HepG2 (cell line): ENCODE results near the gene CREBZF. TPM values are rescaled to one million over a fixed set of nuclear protein-coding genes. Genes with fewer than 3 reads are reported as not detected.

Source experiments
- ADNP ChIP-seq: sonication (generic); formaldehyde crosslinking; IDR thresholded peaks from 2 replicates; pipeline ENCODE4 v1.4.0; 2020; ENCODE audit warnings: missing genetic modification reagents
- BHLHE40 ChIP-seq: IDR thresholded peaks from 2 replicates; pipeline ENCODE4 v1.6.1; 2011; ENCODE audit warnings: low read length, improper control_type of control experiment
- CHCHD3 ChIP-seq: sonication (generic); formaldehyde crosslinking; IDR thresholded peaks from 2 replicates; pipeline ENCODE4 v1.8.0; 2022; ENCODE audit warnings: mild to moderate bottlenecking, missing genetic modification reagents, moderate library complexity
- CTCF ChIP-seq: sonication (generic); formaldehyde crosslinking; IDR thresholded peaks from 2 replicates; pipeline ENCODE4 v1.5.0; 2020; ENCODE audit warnings: mild to moderate bottlenecking, missing genetic modification reagents, moderate library complexity
- ISL2 ChIP-seq: sonication (generic); formaldehyde crosslinking; IDR thresholded peaks from 2 replicates; pipeline ENCODE4 v1.5.0; 2020; ENCODE audit warnings: missing genetic modification reagents
- ISX ChIP-seq: sonication (generic); formaldehyde crosslinking; conservative IDR thresholded peaks from 2 replicates; pipeline ENCODE4 v1.5.0; 2020; ENCODE audit warnings: missing genetic modification reagents
- KDM4B ChIP-seq: sonication (generic); formaldehyde crosslinking; IDR thresholded peaks from 2 replicates; pipeline ENCODE4 v1.4.0; 2020; ENCODE audit warnings: missing genetic modification reagents
- MAFG ChIP-seq: sonication (generic); formaldehyde crosslinking; IDR thresholded peaks from 2 replicates; pipeline ENCODE4 v1.5.1; 2020; ENCODE audit warnings: mild to moderate bottlenecking, missing genetic modification reagents
- MAZ ChIP-seq, 2 experiments: sonication (generic) in 1 of 2; formaldehyde crosslinking in 1 of 2; IDR thresholded peaks; 2 replicates each; pipeline versions ENCODE4 v1.5.0 to v1.6.1; 2012 to 2020; ENCODE audit warnings: low read depth in 2 of 2, mild to moderate bottlenecking in 2 of 2, borderline replicate concordance in 1 of 2, improper control_type of control experiment in 1 of 2, low read length in 1 of 2, missing genetic modification reagents in 1 of 2, moderate library complexity in 1 of 2
- NFRKB ChIP-seq: fragments of 450-650 bp; IDR thresholded peaks from 2 replicates; pipeline ENCODE4 v1.6.1; 2017
- PBX2 ChIP-seq: IDR thresholded peaks from 2 replicates; pipeline ENCODE4 v1.6.1; 2016; ENCODE audit warnings: control low read depth
- RXRA ChIP-seq: sonication (generic); formaldehyde crosslinking; IDR thresholded peaks from 2 replicates; pipeline ENCODE4 v1.5.1; 2020; ENCODE audit warnings: missing genetic modification reagents
- SIN3B ChIP-seq: fragments of 150-350 bp; IDR thresholded peaks from 2 replicates; pipeline ENCODE4 v1.6.1; 2014; ENCODE audit warnings: low read length
- TGIF2 ChIP-seq: IDR thresholded peaks from 2 replicates; pipeline ENCODE4 v1.6.1; 2016; ENCODE audit warnings: control low read depth, missing compliant biosample characterization
- TRIM24 ChIP-seq: sonication (generic); formaldehyde crosslinking; IDR thresholded peaks from 2 replicates; pipeline ENCODE4 v1.8.0; 2022; ENCODE audit warnings: mild to moderate bottlenecking, missing genetic modification reagents
- ZKSCAN1 ChIP-seq: fragments of 150-350 bp; IDR thresholded peaks from 2 replicates; pipeline ENCODE4 v1.6.1; 2014; ENCODE audit warnings: low read length
- ZMYM4 ChIP-seq: sonication (generic); formaldehyde crosslinking; IDR thresholded peaks from 2 replicates; pipeline ENCODE4 v1.8.1; 2023; ENCODE audit warnings: mild to moderate bottlenecking, missing genetic modification reagents
- ZNF20 ChIP-seq: sonication (generic); formaldehyde crosslinking; IDR thresholded peaks from 2 replicates; pipeline ENCODE4 v1.4.0; 2020; ENCODE audit warnings: mild to moderate bottlenecking, moderate library complexity, missing genetic modification reagents
- ZNF260 ChIP-seq: sonication (generic); formaldehyde crosslinking; IDR thresholded peaks from 2 replicates; pipeline ENCODE4 v1.4.0; 2020; ENCODE audit warnings: missing genetic modification reagents, low read depth, mild to moderate bottlenecking, borderline replicate concordance
- ZNF263 ChIP-seq: sonication (generic); formaldehyde crosslinking; IDR thresholded peaks from 2 replicates; pipeline ENCODE4 v1.4.0; 2020; ENCODE audit warnings: missing genetic modification reagents
- ZNF564 ChIP-seq: sonication (generic); formaldehyde crosslinking; IDR thresholded peaks from 2 replicates; pipeline ENCODE4 v1.8.1; 2023; ENCODE audit warnings: mild to moderate bottlenecking, missing genetic modification reagents
- ZNF570 ChIP-seq: sonication (generic); formaldehyde crosslinking; IDR thresholded peaks from 2 replicates; pipeline ENCODE4 v1.4.0; 2020; ENCODE audit warnings: mild to moderate bottlenecking, missing genetic modification reagents, borderline replicate concordance
- ZNF644 ChIP-seq: IDR thresholded peaks from 2 replicates; pipeline ENCODE4 v1.6.1; 2016; ENCODE audit warnings: low read depth
- ZNF777 ChIP-seq: sonication (generic); formaldehyde crosslinking; IDR thresholded peaks from 2 replicates; pipeline ENCODE4 v1.4.0; 2020; ENCODE audit warnings: missing genetic modification reagents
- ZNF792 ChIP-seq: IDR thresholded peaks from 2 replicates; pipeline ENCODE4 v1.6.1; 2016
- polyA plus RNA-seq, 8 experiments: library from polyadenylated mRNA; depleted of rRNA in 3 of 8; stranded (reverse) in 7 of 8; unstranded in 1 of 8; fragments of >200 nt; fragmentation: Illumina TruSeq in 4 of 8; extraction: Trizol in 4 of 8; gene quantifications; 2 replicates each; pipeline versions ENCODE4 v1.2.1 to v1.2.3, GENCODE V29; 2011 to 2016; ENCODE audit warnings: low read depth in 4 of 8, missing spikeins in 1 of 8, mixed read lengths in 1 of 8; ENCODE audit not compliant: insufficient read depth in 1 of 8
- total RNA-seq, 5 experiments: library from RNA; depleted of rRNA; stranded (reverse); fragments of >200 nt; fragmentation: Illumina TruSeq; extraction: Trizol; gene quantifications; 2 replicates each; pipeline ENCODE4 v1.2.3, GENCODE V29; 2016; ENCODE audit warnings: low read depth in 1 of 5
- TF ChIP-seq, protein P1 (sequence below): sonication (generic); formaldehyde crosslinking; IDR thresholded peaks from 2 replicates; pipeline ENCODE4 v1.8.0; 2022; ENCODE audit warnings: mild to moderate bottlenecking, missing genetic modification reagents
- TF ChIP-seq, protein P2 (sequence below): sonication (generic); formaldehyde crosslinking; IDR thresholded peaks from 2 replicates; pipeline ENCODE4 v1.8.1; 2023; ENCODE audit warnings: mild to moderate bottlenecking, missing genetic modification reagents

CREBZF gene
- total and polyA plus RNA-seq, 2 of the 13 experiments (the other 11 are each of a cell fraction or from before 2014, with no cell fraction given) = 30.6 to 43.1 TPM

DNA sequence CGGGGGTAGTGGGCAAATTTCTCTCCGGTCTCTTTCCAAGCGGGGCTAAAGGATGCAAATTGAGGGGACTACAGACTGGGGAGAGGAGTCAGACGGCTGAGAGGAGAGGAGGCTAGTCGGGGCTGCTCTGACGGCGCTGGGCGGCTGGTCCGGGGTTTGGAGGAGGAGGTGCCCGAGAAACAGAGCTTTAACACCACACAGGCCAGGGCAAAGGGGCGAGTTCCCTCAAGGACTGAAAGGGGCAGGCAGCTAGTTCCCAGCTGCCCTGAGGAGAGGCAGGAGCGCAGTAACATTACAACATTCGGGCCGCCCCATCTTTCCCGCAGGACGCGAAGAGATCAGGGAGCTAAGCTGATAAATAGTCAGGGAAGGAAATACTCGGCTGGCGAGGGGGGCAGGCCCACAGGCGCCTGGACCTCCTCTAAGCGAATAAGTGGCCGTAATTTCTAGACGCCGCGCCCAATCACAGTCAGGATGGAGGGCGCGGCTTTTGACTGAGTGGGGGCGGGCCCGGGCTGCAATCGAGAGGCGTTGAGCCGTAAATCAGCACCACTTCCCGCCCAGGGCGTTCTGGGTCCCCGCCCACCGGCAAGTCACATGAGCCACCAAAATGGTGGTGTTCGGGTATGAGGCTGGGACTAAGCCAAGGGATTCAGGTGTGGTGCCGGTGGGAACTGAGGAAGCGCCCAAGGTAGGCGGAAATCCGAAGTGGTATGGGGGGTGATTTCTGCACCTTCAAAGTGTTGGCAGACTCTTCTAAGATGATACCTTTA is 36.7 kb downstream of the CREBZF start, which contains the start of gene TMEM126B (continued):
- TF ChIP-seq, protein P1, sequence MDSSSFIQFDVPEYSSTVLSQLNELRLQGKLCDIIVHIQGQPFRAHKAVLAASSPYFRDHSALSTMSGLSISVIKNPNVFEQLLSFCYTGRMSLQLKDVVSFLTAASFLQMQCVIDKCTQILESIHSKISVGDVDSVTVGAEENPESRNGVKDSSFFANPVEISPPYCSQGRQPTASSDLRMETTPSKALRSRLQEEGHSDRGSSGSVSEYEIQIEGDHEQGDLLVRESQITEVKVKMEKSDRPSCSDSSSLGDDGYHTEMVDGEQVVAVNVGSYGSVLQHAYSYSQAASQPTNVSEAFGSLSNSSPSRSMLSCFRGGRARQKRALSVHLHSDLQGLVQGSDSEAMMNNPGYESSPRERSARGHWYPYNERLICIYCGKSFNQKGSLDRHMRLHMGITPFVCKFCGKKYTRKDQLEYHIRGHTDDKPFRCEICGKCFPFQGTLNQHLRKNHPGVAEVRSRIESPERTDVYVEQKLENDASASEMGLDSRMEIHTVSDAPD (CRISPR knock-in tag) = 0 out of 2 replicates have a peak, but pooled peaks have one; percentile 41
- TF ChIP-seq ZNF564 (CRISPR knock-in tag) (peak; percentile 4; the same call in 1 of the 2 replicates), ISX (no peak), ZMYM4 (CRISPR knock-in tag) (peak; percentile 87), MAFG (CRISPR knock-in tag) (no peak), BHLHE40 (peak; percentile 24; the same call in 1 of the 2 replicates), ISL2 (peak; percentile 48), ZNF644 (CRISPR knock-in tag) (peak; percentile 84), ADNP (CRISPR knock-in tag) (no peak), ZNF570 (CRISPR knock-in tag) (no peak), ZNF792 (peak; percentile 16), TRIM24 (CRISPR knock-in tag) (no peak), PBX2 (peak; percentile 56), NFRKB (no peak), SIN3B (peak; percentile 81), ZNF260 (CRISPR knock-in tag) (no peak), ZNF777 (peak; percentile 77), KDM4B (CRISPR knock-in tag) (no peak; the same call in 1 of the 2 replicates), RXRA (CRISPR knock-in tag) (peak; percentile 48; the same call in 1 of the 2 replicates), TGIF2 (CRISPR knock-in tag) (no peak), ZNF20 (CRISPR knock-in tag) (no peak), CTCF (CRISPR knock-in tag) (no peak; the same call in 1 of the 2 replicates), CHCHD3 (no peak), MAZ (IDR thresholded peaks at IDR 0.05; ENCODE audit: borderline replicate concordance, low read depth, low read length) (peak; percentile 93; the same call in 1 of the 2 replicates), MAZ (CRISPR knock-in tag; IDR thresholded peaks at IDR 0.05; ENCODE audit: low read depth) (peak; percentile 85), ZKSCAN1 (no peak), ZNF263 (CRISPR knock-in tag) (no peak)
- TF ChIP-seq, protein P2, sequence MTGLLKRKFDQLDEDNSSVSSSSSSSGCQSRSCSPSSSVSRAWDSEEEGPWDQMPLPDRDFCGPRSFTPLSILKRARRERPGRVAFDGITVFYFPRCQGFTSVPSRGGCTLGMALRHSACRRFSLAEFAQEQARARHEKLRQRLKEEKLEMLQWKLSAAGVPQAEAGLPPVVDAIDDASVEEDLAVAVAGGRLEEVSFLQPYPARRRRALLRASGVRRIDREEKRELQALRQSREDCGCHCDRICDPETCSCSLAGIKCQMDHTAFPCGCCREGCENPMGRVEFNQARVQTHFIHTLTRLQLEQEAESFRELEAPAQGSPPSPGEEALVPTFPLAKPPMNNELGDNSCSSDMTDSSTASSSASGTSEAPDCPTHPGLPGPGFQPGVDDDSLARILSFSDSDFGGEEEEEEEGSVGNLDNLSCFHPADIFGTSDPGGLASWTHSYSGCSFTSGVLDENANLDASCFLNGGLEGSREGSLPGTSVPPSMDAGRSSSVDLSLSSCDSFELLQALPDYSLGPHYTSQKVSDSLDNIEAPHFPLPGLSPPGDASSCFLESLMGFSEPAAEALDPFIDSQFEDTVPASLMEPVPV = peak; percentile 78; the same call in 1 of the 2 replicates
